Central memory CD8-positive, alpha-beta T cell (primary cell): ENCODE results near the gene UAP1.

ENCODE experiments used
- ATAC-seq: fragments of 150-1000 bp; cut with Tn5 transposase; replicated peaks from 2 replicates; pipeline ENCODE4 v1.10.0; 2022; ENCODE audit warnings: mild to moderate bottlenecking, moderate FRiP score, moderate number of reproducible peaks; ENCODE audit not compliant: poor library complexity, severe bottlenecking; ENCODE audit errors: extremely low read depth
- DNase-seq, 2 donors: peaks; one replicate each; pipeline ENCODE4 v3.0.0; 2021; ENCODE audit warnings: low spot score in 2 of 2
- H3K27ac Mint-ChIP-seq: one replicate; pipeline ENCODE4 v1.8.0; 2022; ENCODE audit warnings: low read depth, mild to moderate bottlenecking, moderate library complexity, mixed read lengths
- H3K27me3 Mint-ChIP-seq: one replicate; pipeline ENCODE4 v1.8.0; 2022; ENCODE audit warnings: mixed read lengths
- H3K36me3 Mint-ChIP-seq: one replicate; pipeline ENCODE4 v1.8.0; 2022; ENCODE audit warnings: mild to moderate bottlenecking, moderate library complexity, mixed read lengths; ENCODE audit not compliant: insufficient read depth
- H3K4me1 Mint-ChIP-seq: one replicate; pipeline ENCODE4 v1.8.0; 2022; ENCODE audit warnings: mixed read lengths
- H3K4me3 Mint-ChIP-seq: one replicate; pipeline ENCODE4 v1.8.0; 2022; ENCODE audit warnings: mild to moderate bottlenecking, moderate library complexity, mixed read lengths
- H3K9me3 Mint-ChIP-seq: one replicate; pipeline ENCODE4 v1.8.0; 2022; ENCODE audit warnings: mixed read lengths

Gene UAP1

GRCh38 chr1:162561616-162562469, at the start of gene UAP1:
Gene UAP1 (plus strand): TSS chr1:162561722. CDS start chr1:162566069, 4,347 bp downstream.
- H3K36me3 Mint-ChIP-seq = peaks cover 22% of the 10 kb centered on the region
- peak; percentile 52 for ATAC-seq
- peaks cover 44% of the 10 kb centered on the region for H3K4me1 Mint-ChIP-seq
- no peak for DNase-seq
- no peaks in the 10 kb centered on the region for H3K27me3 Mint-ChIP-seq
- peak within 1 kb of the TSS; percentile 96 for H3K27ac Mint-ChIP-seq
- H3K9me3 Mint-ChIP-seq = no peaks in the 10 kb centered on the region
- peak within 1 kb of the TSS; percentile 90 for H3K4me3 Mint-ChIP-seq

GRCh38 chr1:162527314-162527713, 34.2 kb upstream of the UAP1 start:
- no peak overlapping the region for H3K27ac Mint-ChIP-seq
- no peaks in the 10 kb centered on the region for H3K27me3 Mint-ChIP-seq
- H3K9me3 Mint-ChIP-seq = no peaks in the 10 kb centered on the region
- no peak overlapping the region for H3K4me3 Mint-ChIP-seq
- no peaks in the 10 kb centered on the region for H3K4me1 Mint-ChIP-seq
- H3K36me3 Mint-ChIP-seq = peaks cover 37% of the 10 kb centered on the region
- ATAC-seq = no peak
- no peak for DNase-seq

- Mint-ChIP-seq H3K4me3 (no peak overlapping the region), H3K4me1 (no peaks in the 10 kb centered on the region), H3K27me3 (no peaks in the 10 kb centered on the region), H3K9me3 (no peaks in the 10 kb centered on the region), H3K36me3 (peaks cover 17% of the 10 kb centered on the region), H3K27ac (no peak overlapping the region)
- DNase-seq (no peak), ATAC-seq (no peak)
Measured at GRCh38 chr1:162530307-162530987, 31.1 kb upstream of the UAP1 start.

- no peaks in the 10 kb centered on the region for H3K27me3 Mint-ChIP-seq
- no peak overlapping the region for H3K4me3 Mint-ChIP-seq
- H3K27ac Mint-ChIP-seq = no peak overlapping the region
- no peaks in the 10 kb centered on the region for H3K4me1 Mint-ChIP-seq
- H3K36me3 Mint-ChIP-seq = peaks cover 17% of the 10 kb centered on the region
- DNase-seq = no peak
- no peaks in the 10 kb centered on the region for H3K9me3 Mint-ChIP-seq
- no peak for ATAC-seq
Measured at GRCh38 chr1:162530988-162531319, 30.6 kb upstream of the UAP1 start.

- H3K4me3 Mint-ChIP-seq = no peak overlapping the region
- H3K4me1 Mint-ChIP-seq = no peaks in the 10 kb centered on the region
- peaks cover 2% of the 10 kb centered on the region for H3K36me3 Mint-ChIP-seq
- H3K27ac Mint-ChIP-seq = no peak overlapping the region
- no peak for DNase-seq
- no peaks in the 10 kb centered on the region for H3K27me3 Mint-ChIP-seq
- ATAC-seq = no peak
- H3K9me3 Mint-ChIP-seq = no peaks in the 10 kb centered on the region
Measured at GRCh38 chr1:162535501-162535900, 26.0 kb upstream of the UAP1 start.

GRCh38 chr1:162536511-162536910, 25.0 kb upstream of the UAP1 start:
- DNase-seq (no peak), ATAC-seq (no peak)
- H3K4me1 Mint-ChIP-seq = no peaks in the 10 kb centered on the region
- H3K36me3 Mint-ChIP-seq = no peaks in the 10 kb centered on the region
- H3K9me3 Mint-ChIP-seq = no peaks in the 10 kb centered on the region
- H3K27me3 Mint-ChIP-seq = no peaks in the 10 kb centered on the region
- H3K27ac Mint-ChIP-seq = no peak overlapping the region
- no peak overlapping the region for H3K4me3 Mint-ChIP-seq

GRCh38 chr1:162537216-162537615, 24.3 kb upstream of the UAP1 start:
- no peak overlapping the region for H3K4me3 Mint-ChIP-seq
- ATAC-seq (no peak), DNase-seq (no peak)
- H3K27me3 Mint-ChIP-seq = no peaks in the 10 kb centered on the region
- H3K36me3 Mint-ChIP-seq = no peaks in the 10 kb centered on the region
- no peaks in the 10 kb centered on the region for H3K9me3 Mint-ChIP-seq
- H3K4me1 Mint-ChIP-seq = no peaks in the 10 kb centered on the region
- H3K27ac Mint-ChIP-seq = no peak overlapping the region

- no peaks in the 10 kb centered on the region for H3K27me3 Mint-ChIP-seq
- no peak for ATAC-seq
- H3K27ac Mint-ChIP-seq = no peak overlapping the region
- H3K36me3 Mint-ChIP-seq = no peaks in the 10 kb centered on the region
- H3K4me3 Mint-ChIP-seq = no peak overlapping the region
- H3K4me1 Mint-ChIP-seq = no peaks in the 10 kb centered on the region
- H3K9me3 Mint-ChIP-seq = peaks cover 9% of the 10 kb centered on the region
- no peak for DNase-seq
Measured at GRCh38 chr1:162538815-162539431, 22.6 kb upstream of the UAP1 start.

GRCh38 chr1:162541619-162542141, 19.8 kb upstream of the UAP1 start:
- H3K4me3 Mint-ChIP-seq = no peak overlapping the region
- H3K4me1 Mint-ChIP-seq = no peaks in the 10 kb centered on the region
- peaks cover 9% of the 10 kb centered on the region for H3K9me3 Mint-ChIP-seq
- H3K27ac Mint-ChIP-seq = no peak overlapping the region
- H3K27me3 Mint-ChIP-seq = no peaks in the 10 kb centered on the region
- no peaks in the 10 kb centered on the region for H3K36me3 Mint-ChIP-seq
- DNase-seq (no peak), ATAC-seq (no peak)

- Mint-ChIP-seq H3K36me3 (no peaks in the 10 kb centered on the region), H3K9me3 (peaks cover 9% of the 10 kb centered on the region), H3K4me1 (no peaks in the 10 kb centered on the region), H3K27me3 (no peaks in the 10 kb centered on the region), H3K27ac (no peak overlapping the region), H3K4me3 (no peak overlapping the region)
- ATAC-seq (no peak), DNase-seq (no peak)
Measured at GRCh38 chr1:162543228-162543627, 18.3 kb upstream of the UAP1 start.

GRCh38 chr1:162548170-162548569, 13.4 kb upstream of the UAP1 start:
- DNase-seq (peak in 1 of 2 donors; percentile 31), ATAC-seq (peak; percentile 93)
- Mint-ChIP-seq H3K4me1 (no peaks in the 10 kb centered on the region), H3K27ac (peak overlapping the region; percentile 80), H3K36me3 (no peaks in the 10 kb centered on the region), H3K27me3 (no peaks in the 10 kb centered on the region), H3K4me3 (peak overlapping the region; percentile 16), H3K9me3 (peaks cover 2% of the 10 kb centered on the region)

- DNase-seq (no peak), ATAC-seq (no peak)
- Mint-ChIP-seq H3K4me1 (no peaks in the 10 kb centered on the region), H3K27ac (no peak overlapping the region), H3K27me3 (no peaks in the 10 kb centered on the region), H3K4me3 (no peak overlapping the region), H3K9me3 (no peaks in the 10 kb centered on the region), H3K36me3 (no peaks in the 10 kb centered on the region)
Measured at GRCh38 chr1:162549001-162549400, 12.5 kb upstream of the UAP1 start.
